HepG2 (cell line): ENCODE data around the gene SPOP. TPM values are rescaled to one million over a fixed set of nuclear protein-coding genes. Genes with fewer than 3 reads are reported as not detected.

ENCODE experiments used
- ELF3 ChIP-seq: IDR thresholded peaks from 2 replicates; pipeline ENCODE4 v1.6.1; 2016; ENCODE audit warnings: missing genetic modification reagents, missing compliant biosample characterization
- HIVEP1 ChIP-seq: sonication (generic); formaldehyde crosslinking; IDR thresholded peaks from 2 replicates; pipeline ENCODE4 v1.4.0; 2020; ENCODE audit warnings: mild to moderate bottlenecking, missing genetic modification reagents
- HNRNPLL ChIP-seq: fragments of 200-400 bp; formaldehyde crosslinking; IDR thresholded peaks from 2 replicates; pipeline ENCODE4 v1.6.1; 2017; ENCODE audit warnings: mild to moderate bottlenecking, low read depth, low read length; ENCODE audit not compliant: poor library complexity, severe bottlenecking
- MAX ChIP-seq: IDR thresholded peaks from 2 replicates; pipeline ENCODE4 v1.6.1; 2012; ENCODE audit warnings: inconsistent platforms
- MLXIP ChIP-seq: sonication (generic); formaldehyde crosslinking; IDR thresholded peaks from 2 replicates; pipeline ENCODE4 v1.9.0; 2021; ENCODE audit warnings: missing genetic modification reagents, borderline replicate concordance
- MTERF4 ChIP-seq: sonication (generic); formaldehyde crosslinking; IDR thresholded peaks from 2 replicates; pipeline ENCODE4 v1.8.0; 2023; ENCODE audit warnings: mild to moderate bottlenecking, missing genetic modification reagents
- NFATC3 ChIP-seq: sonication (generic); formaldehyde crosslinking; IDR thresholded peaks from 2 replicates; pipeline ENCODE4 v1.5.1; 2020; ENCODE audit warnings: mild to moderate bottlenecking, missing genetic modification reagents
- POGK ChIP-seq: sonication (generic); formaldehyde crosslinking; conservative IDR thresholded peaks from 2 replicates; pipeline ENCODE4 v1.8.0; 2022; ENCODE audit warnings: mild to moderate bottlenecking, moderate library complexity, missing genetic modification reagents
- RORA ChIP-seq: sonication (generic); formaldehyde crosslinking; IDR thresholded peaks from 2 replicates; pipeline ENCODE4 v1.5.0; 2020; ENCODE audit warnings: mild to moderate bottlenecking, missing genetic modification reagents, moderate library complexity
- SALL2 ChIP-seq: sonication (generic); formaldehyde crosslinking; IDR thresholded peaks from 2 replicates; pipeline ENCODE4 v1.8.1; 2023; ENCODE audit warnings: mild to moderate bottlenecking, missing genetic modification reagents, inconsistent platforms
- SKI ChIP-seq: fragments of 450-650 bp; IDR thresholded peaks from one replicate; pipeline ENCODE4 v1.6.1; 2018; ENCODE audit warnings: mild to moderate bottlenecking; ENCODE audit not compliant: partially characterized antibody
- ZBTB49 ChIP-seq: sonication (generic); formaldehyde crosslinking; IDR thresholded peaks from 2 replicates; pipeline ENCODE4 v1.4.0; 2020; ENCODE audit warnings: missing genetic modification reagents, borderline replicate concordance
- ZKSCAN8 ChIP-seq: IDR thresholded peaks from 2 replicates; pipeline ENCODE4 v1.6.1; 2016; ENCODE audit warnings: borderline replicate concordance, missing genetic modification reagents, missing compliant biosample characterization
- ZNF12 ChIP-seq: sonication (generic); formaldehyde crosslinking; IDR thresholded peaks from 2 replicates; pipeline ENCODE4 v1.5.0; 2020; ENCODE audit warnings: missing genetic modification reagents
- ZNF143 ChIP-seq: sonication (generic); formaldehyde crosslinking; IDR thresholded peaks from 2 replicates; pipeline ENCODE4 v1.4.0; 2020; ENCODE audit warnings: missing genetic modification reagents
- ZNF567 ChIP-seq: sonication (generic); formaldehyde crosslinking; IDR thresholded peaks from 2 replicates; pipeline ENCODE4 v1.8.1; 2023; ENCODE audit warnings: mild to moderate bottlenecking, missing genetic modification reagents, borderline replicate concordance
- polyA plus RNA-seq, 8 experiments: library from polyadenylated mRNA; depleted of rRNA in 3 of 8; stranded (reverse) in 7 of 8; unstranded in 1 of 8; fragments of >200 nt; fragmentation: Illumina TruSeq in 4 of 8; extraction: Trizol in 4 of 8; gene quantifications; 2 replicates each; pipeline versions ENCODE4 v1.2.1 to v1.2.3, GENCODE V29; 2011 to 2016; ENCODE audit warnings: low read depth in 4 of 8, missing spikeins in 1 of 8, mixed read lengths in 1 of 8; ENCODE audit not compliant: insufficient read depth in 1 of 8
- total RNA-seq, 5 experiments: library from RNA; depleted of rRNA; stranded (reverse); fragments of >200 nt; fragmentation: Illumina TruSeq; extraction: Trizol; gene quantifications; 2 replicates each; pipeline ENCODE4 v1.2.3, GENCODE V29; 2016; ENCODE audit warnings: low read depth in 1 of 5

SPOP gene
- total and polyA plus RNA-seq, 2 of the 13 experiments (the other 11 are each of a cell fraction or from before 2014, with no cell fraction given), result 52.8 to 60.8 TPM

GRCh38 chr17:49567871-49568694, 109.8 kb downstream of the SPOP start (continued):
- TF ChIP-seq MLXIP (CRISPR knock-in tag) (no peak), ZKSCAN8 (CRISPR knock-in tag) (peak; percentile 97), ZNF12 (CRISPR knock-in tag) (peak; percentile 76; the same call in 1 of the 2 replicates), ELF3 (peak; percentile 77), HIVEP1 (CRISPR knock-in tag) (no peak), MAX (peak; percentile 21; the same call in 1 of the 2 replicates), ZBTB49 (CRISPR knock-in tag) (peak; percentile 88; the same call in 1 of the 2 replicates), HNRNPLL (peak; percentile 70), SKI (peak; percentile 66), SALL2 (CRISPR knock-in tag) (peak; percentile 73; the same call in 1 of the 2 replicates), MTERF4 (CRISPR knock-in tag) (peak; percentile 72; the same call in 1 of the 2 replicates), RORA (CRISPR knock-in tag) (no peak), ZNF567 (CRISPR knock-in tag) (peak; percentile 73; the same call in 1 of the 2 replicates), POGK (CRISPR knock-in tag) (0 out of 2 replicates have a peak, but pooled peaks have one; percentile 50), ZNF143 (CRISPR knock-in tag) (peak; percentile 28; the same call in 1 of the 2 replicates), NFATC3 (CRISPR knock-in tag) (peak; percentile 92)
